ENCODE measurements around the gene AOC2. TPM values are rescaled to one million over a fixed set of nuclear protein-coding genes. Genes with fewer than 3 reads are reported as not detected.

AOC2 gene
- total and polyA plus RNA-seq, 2 of the 8 experiments (the other 6 are each of a cell fraction or from before 2014, with no cell fraction given), result 4.2 to 4.7 TPM

- Histone ChIP-seq H2BK15ac (ENCODE audit: low read length) (no peak overlapping the region), H4K8ac (ENCODE audit: extremely low read depth, insufficient read depth, low read length) (no peak overlapping the region), H3K79me1 (ENCODE audit: low read depth, low read length) (no peaks in the 10 kb centered on the region), H3K56ac (replicated peaks; ENCODE audit: insufficient read length, low read depth, low read length) (no peak overlapping the region), H3K4me3 (ENCODE audit: extremely low read depth in 1 of 4, insufficient read depth in 2 of 4, low read depth in 3 of 4, low read length in 4 of 4) (no peak overlapping the region), H2BK20ac (ENCODE audit: low read length) (no peak overlapping the region), H3K27ac (ENCODE audit: low read depth, low read length) (no peak overlapping the region), H3K79me2 (ENCODE audit: control insufficient read depth in 1 of 2, insufficient read depth in 2 of 2, low read length in 2 of 2) (no peaks in the 10 kb centered on the region), H2BK5ac (ENCODE audit: low read depth, low read length) (no peak overlapping the region), H3K4me2 (ENCODE audit: insufficient read depth in 1 of 2, low read depth in 2 of 2, low read length in 2 of 2) (no peak overlapping the region), H2AFZ (ENCODE audit: low read length) (no peak overlapping the region), H2AK5ac (ENCODE audit: low read depth, low read length) (no peak overlapping the region), H4K91ac (replicated peaks; ENCODE audit: insufficient read length, low read length) (no peak overlapping the region), H3K4ac (replicated peaks; ENCODE audit: insufficient read length, low read depth, low read length) (no peak overlapping the region), H4K20me1 (replicated peaks in 1 of 2; ENCODE audit: control insufficient read depth in 1 of 2, insufficient read depth in 2 of 2, low read length in 2 of 2) (no peaks in the 10 kb centered on the region), H3K14ac (ENCODE audit: insufficient read length) (no peak overlapping the region), H2BK120ac (replicated peaks; ENCODE audit: low read depth, low read length) (no peak overlapping the region), H3K27me3 (replicated peaks in 1 of 4; ENCODE audit: control insufficient read depth in 3 of 4, extremely low read depth in 1 of 4, insufficient read depth in 3 of 4, low read length in 3 of 4) (peaks cover 0 to 1% (median 0%) of the 10 kb centered on the region in 4 experiments; a peak in 1 of 7 replicates), H3K23ac (ENCODE audit: insufficient read length) (no peak overlapping the region), H3K4me1 (replicated peaks in 1 of 4; ENCODE audit: control insufficient read depth in 3 of 4, insufficient read depth in 4 of 4, low read length in 3 of 4) (no peaks in the 10 kb centered on the region), H3K9ac (replicated peaks in 1 of 4; ENCODE audit: extremely low read depth in 1 of 4, low read depth in 3 of 4, low read length in 3 of 4) (no peak overlapping the region), H2BK12ac (ENCODE audit: low read depth, low read length) (no peak overlapping the region), H4K5ac (ENCODE audit: insufficient read length, low read depth, low read length) (no peak overlapping the region), H3K23me2 (ENCODE audit: low read depth, low read length) (no peaks in the 10 kb centered on the region), H3K9me3 (ENCODE audit: insufficient read depth in 2 of 2, low read depth in 1 of 2, low read length in 1 of 2) (no peaks in the 10 kb centered on the region), H3K18ac (ENCODE audit: extremely low read depth, low read length) (no peak overlapping the region), H3K36me3 (ENCODE audit: control insufficient read depth in 2 of 4, insufficient read depth in 4 of 4, low read length in 3 of 4) (peaks cover 18 to 67% (median 56%) of the 10 kb centered on the region in 4 experiments)
- DNase-seq (ENCODE audit: low read depth in 1 of 2, low spot score in 2 of 2) (no peak), FAIRE-seq (no peak)
- 89% methylated on average over 8 of the region's 8 CpGs; no CpG with 5 or more reads in 1 of the 2 experiments for WGBS, 2 experiments (ENCODE audit: extremely low coverage in 1 of 2, insufficient coverage in 1 of 2, insufficient read length in 1 of 2, insufficient replicate concordance in 2 of 2, low coverage in 1 of 2, low lambda C conversion rate in 2 of 2, missing lambda C conversion rate in 1 of 2)
- ChIA-PET CTCF (ENCODE audit: partially characterized antibody) (interaction anchor here (1.3 to 3.8 kb wide), 4 partner anchors 9 to 236 kb away, joined by 3 to 14 read pairs (median 4); partner anchors contain the start of gene BECN1), POLR2A (ENCODE audit: partially characterized antibody) (interaction anchor here (0.6 to 2.5 kb wide), 9 partner anchors 9 to 235 kb away, joined by 3 to 7 read pairs (median 4); partner anchors contain the start of genes BECN1, CNTD1 and COA3)
- no peak for TF ChIP-seq CHD1 (IDR thresholded peaks at IDR 0.05; ENCODE audit: low read depth, low read length)
- no peak for TF ChIP-seq KDM4A (IDR thresholded peaks at IDR 0.05; ENCODE audit: low read depth, low read length, severe bottlenecking)
- no peak for TF ChIP-seq TAF1 (IDR thresholded peaks at IDR 0.05; ENCODE audit: low read depth, low read length)
- no peak for TF ChIP-seq SAP30 (IDR thresholded peaks at IDR 0.05; ENCODE audit: insufficient read depth, insufficient replicate concordance, low read length)
- TF ChIP-seq TEAD4 (IDR thresholded peaks at IDR 0.05; ENCODE audit: low read depth, low read length), result no peak
- TF ChIP-seq MAX (IDR thresholded peaks at IDR 0.05), result no peak
- TF ChIP-seq TBP (IDR thresholded peaks at IDR 0.05; ENCODE audit: low read depth, low read length), result no peak
- TF ChIP-seq SIN3A (conservative IDR thresholded peaks at IDR 0.05 in 1 of 2, IDR thresholded peaks at IDR 0.05 in 1 of 2; ENCODE audit: low read depth in 1 of 2, low read length in 2 of 2), result no peak
- TF ChIP-seq BCL11A (IDR thresholded peaks at IDR 0.05; ENCODE audit: low read depth in 2 of 2, low read length in 2 of 2), result no peak
- no peak for TF ChIP-seq NRF1 (IDR thresholded peaks at IDR 0.05; ENCODE audit: low read depth, low read length)
- TF ChIP-seq GABPA (IDR thresholded peaks at IDR 0.05; ENCODE audit: borderline replicate concordance, insufficient read depth, low read length), result no peak
- TF ChIP-seq SUZ12 (IDR thresholded peaks at IDR 0.05; ENCODE audit: low read length), result no peak
Measured at GRCh38 chr17:42814633-42815399, 29.6 kb upstream of the AOC2 start.
